ENCODE results near the gene DNER. TPM values are rescaled to one million over a fixed set of nuclear protein-coding genes. Genes with fewer than 3 reads are reported as not detected.

Gene DNER
- total and polyA plus RNA-seq, 2 donors (not counting 3 experiments of a cell fraction or from before 2014, with no cell fraction given) = 0.01 TPM; not detected in 1

DNA sequence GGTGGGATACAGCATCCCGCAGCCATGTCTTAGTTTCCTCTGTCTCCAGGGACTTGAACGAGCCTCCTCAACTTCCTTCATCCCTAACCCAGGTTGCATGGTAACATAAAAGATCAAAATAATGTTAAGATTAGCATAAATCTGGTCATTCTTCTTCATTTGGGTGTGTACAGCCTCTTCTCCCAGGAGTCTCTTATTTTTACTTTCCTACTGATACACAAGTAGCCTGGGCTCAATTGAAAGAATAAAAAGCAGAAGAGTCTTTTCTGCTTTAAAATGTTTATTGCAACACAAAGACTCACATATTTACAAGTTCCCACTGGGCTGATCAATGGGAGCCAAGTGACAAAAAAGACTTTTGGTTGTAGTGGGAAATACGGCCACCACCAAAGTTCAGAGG is 305.4 kb downstream of the DNER start:
- no peak for DNase-seq (ENCODE audit: low read depth, low spot score)
- CTCF ChIA-PET = interaction anchor here (0.8 to 1.2 kb wide), 2 partner anchors 9 to 22 kb away, joined by 3 read pairs; no protein-coding TSS in a partner anchor
- Histone ChIP-seq H3K9me3 (replicated peaks; ENCODE audit: control insufficient read depth, insufficient read depth, low read length) (no peaks in the 10 kb centered on the region), H3K4me2 (ENCODE audit: insufficient read depth, low read length) (no peak overlapping the region), H3K27ac (ENCODE audit: insufficient read depth, low read depth, low read length) (no peak overlapping the region), H3K36me3 (ENCODE audit: control insufficient read depth in 2 of 2, extremely low read depth in 1 of 2, insufficient read depth in 2 of 2, low read length in 2 of 2) (no peaks in the 10 kb centered on the region), H3K4me3 (replicated peaks in 1 of 3; ENCODE audit: insufficient read depth in 1 of 3, low read depth in 1 of 3, low read length in 3 of 3) (no peak overlapping the region), H4K20me1 (replicated peaks; ENCODE audit: control insufficient read depth, extremely low read depth, insufficient read depth, low read length) (no peaks in the 10 kb centered on the region), H3K9ac (replicated peaks; ENCODE audit: extremely low read depth, insufficient read depth, low read length) (no peak overlapping the region), H3K79me2 (ENCODE audit: control insufficient read depth, insufficient read depth, low read length) (no peaks in the 10 kb centered on the region), H2AFZ (ENCODE audit: low read depth, low read length) (no peak overlapping the region), H3K27me3 (ENCODE audit: control insufficient read depth in 2 of 2, insufficient read depth in 2 of 2, low read length in 2 of 2) (no peaks in the 10 kb centered on the region), H3K9me1 (replicated peaks; ENCODE audit: control insufficient read depth, extremely low read depth, insufficient read depth, low read length) (no peaks in the 10 kb centered on the region), H3K4me1 (ENCODE audit: control insufficient read depth, extremely low read depth, insufficient read depth, low read length) (peaks cover 11% of the 10 kb centered on the region)
- POLR2A ChIA-PET = no interaction called here
- FAIRE-seq = no peak
- BruUV-seq (replicated peaks) = no TSS peak
- no peak for TF ChIP-seq EZH2 (IDR thresholded peaks at IDR 0.05; ENCODE audit: borderline replicate concordance, low read depth, low read length, severe bottlenecking)
- TF ChIP-seq MYC (IDR thresholded peaks at IDR 0.05; ENCODE audit: low read depth, low read length) = no peak
- no peak for TF ChIP-seq FOS (IDR thresholded peaks at IDR 0.05; ENCODE audit: borderline replicate concordance, insufficient read depth, low read length)
- TF ChIP-seq, protein P1, sequence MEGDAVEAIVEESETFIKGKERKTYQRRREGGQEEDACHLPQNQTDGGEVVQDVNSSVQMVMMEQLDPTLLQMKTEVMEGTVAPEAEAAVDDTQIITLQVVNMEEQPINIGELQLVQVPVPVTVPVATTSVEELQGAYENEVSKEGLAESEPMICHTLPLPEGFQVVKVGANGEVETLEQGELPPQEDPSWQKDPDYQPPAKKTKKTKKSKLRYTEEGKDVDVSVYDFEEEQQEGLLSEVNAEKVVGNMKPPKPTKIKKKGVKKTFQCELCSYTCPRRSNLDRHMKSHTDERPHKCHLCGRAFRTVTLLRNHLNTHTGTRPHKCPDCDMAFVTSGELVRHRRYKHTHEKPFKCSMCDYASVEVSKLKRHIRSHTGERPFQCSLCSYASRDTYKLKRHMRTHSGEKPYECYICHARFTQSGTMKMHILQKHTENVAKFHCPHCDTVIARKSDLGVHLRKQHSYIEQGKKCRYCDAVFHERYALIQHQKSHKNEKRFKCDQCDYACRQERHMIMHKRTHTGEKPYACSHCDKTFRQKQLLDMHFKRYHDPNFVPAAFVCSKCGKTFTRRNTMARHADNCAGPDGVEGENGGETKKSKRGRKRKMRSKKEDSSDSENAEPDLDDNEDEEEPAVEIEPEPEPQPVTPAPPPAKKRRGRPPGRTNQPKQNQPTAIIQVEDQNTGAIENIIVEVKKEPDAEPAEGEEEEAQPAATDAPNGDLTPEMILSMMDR (IDR thresholded peaks at IDR 0.05; ENCODE audit: extremely low read depth in 1 of 2, insufficient read depth in 1 of 2, low read depth in 1 of 2, low read length in 2 of 2) = no peak
- TF ChIP-seq, protein P2, sequence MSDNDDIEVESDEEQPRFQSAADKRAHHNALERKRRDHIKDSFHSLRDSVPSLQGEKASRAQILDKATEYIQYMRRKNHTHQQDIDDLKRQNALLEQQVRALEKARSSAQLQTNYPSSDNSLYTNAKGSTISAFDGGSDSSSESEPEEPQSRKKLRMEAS (IDR thresholded peaks at IDR 0.05; ENCODE audit: insufficient read depth, insufficient read length) = no peak
- TF ChIP-seq JUN (IDR thresholded peaks at IDR 0.05; ENCODE audit: borderline replicate concordance, insufficient read depth, insufficient read length, low read depth) = no peak
- TF ChIP-seq GATA2 (IDR thresholded peaks at IDR 0.05; ENCODE audit: insufficient read depth, insufficient read length, low read depth, low read length) = no peak
- no peak for TF ChIP-seq POLR2A (IDR thresholded peaks at IDR 0.05; ENCODE audit: low read depth, low read length)
- no peak for TF ChIP-seq POLR2AphosphoS5 (IDR thresholded peaks at IDR 0.05; ENCODE audit: insufficient read depth, low read depth, low read length)
- dilution Hi-C loops (cut with MboI; ENCODE audit: extremely low pct_ligation_motif_present, low sequenced_read_pairs) = no loop called here
- intact Hi-C loops (cut with micrococcal nuclease) = no loop called here
